IMR-90 (cell line): Measurements from ENCODE around the gene LCP1. TPM values are rescaled to one million over a fixed set of nuclear protein-coding genes. Genes with fewer than 3 reads are reported as not detected.
A peak's percentile ranks its signal among the peaks of the same experiment; 100 is the strongest.

Experiments
- ATAC-seq: fragments of 200-7000 bp; cut with Tn5 transposase; 2 replicates; pipeline ENCODE4 v1.9.1; 2020; ENCODE audit warnings: low read depth, mild to moderate bottlenecking, moderate library complexity
- BruUV-seq: library from RNA; stranded (reverse); fragments of 400-500 nt; replicated peaks from 2 replicates; lab custom pipeline; 2021; lab: Mats Ljungman, UMichigan
- CTCF ChIA-PET: fragments of 300-600 bp; formaldehyde crosslinking; extraction: SDS; loops from one replicate; lab custom pipeline; 2021; ENCODE audit warnings: antibody characterized with exemption; lab: Yijun Ruan, JAX
- POLR2A ChIA-PET: fragments of 300-600 bp; sonication (Branson Sonifier 250); formaldehyde crosslinking; loops from one replicate; lab custom pipeline; 2022; ENCODE audit warnings: antibody characterized with exemption; ENCODE audit not compliant: unreplicated experiment; lab: Charles Lee
- DNase-seq: peaks from one replicate; pipeline ENCODE4 v3.0.0; 2013
- H2AFZ ChIP-seq: replicated peaks from 2 replicates; pipeline ENCODE3; 2013; ENCODE audit warnings: low read length, mild to moderate bottlenecking; ENCODE audit not compliant: poor library complexity
- H2AK5ac ChIP-seq: 2 replicates; pipeline ENCODE4 v1.6.1; 2013; ENCODE audit warnings: low read depth, low read length, inconsistent platforms
- H2AK9ac ChIP-seq: replicated peaks from 2 replicates; pipeline ENCODE3; 2013; ENCODE audit warnings: mild to moderate bottlenecking, low read depth, low read length, moderate library complexity; ENCODE audit not compliant: poor library complexity
- H2BK120ac ChIP-seq: 2 replicates; pipeline ENCODE4 v1.6.1; 2013; ENCODE audit warnings: low read depth, low read length, inconsistent platforms
- H2BK15ac ChIP-seq: 3 replicates; pipeline ENCODE4 v1.6.1; 2013; ENCODE audit warnings: low read depth, low read length, inconsistent platforms
- H2BK20ac ChIP-seq: 2 replicates; pipeline ENCODE4 v1.6.1; 2013; ENCODE audit warnings: low read depth, mild to moderate bottlenecking, inconsistent platforms, low read length, moderate library complexity
- H2BK5ac ChIP-seq: 2 replicates; pipeline ENCODE4 v1.6.1; 2013; ENCODE audit warnings: mild to moderate bottlenecking, low read depth, low read length, inconsistent platforms; ENCODE audit not compliant: poor library complexity, severe bottlenecking
- H3K14ac ChIP-seq: replicated peaks from 2 replicates; pipeline ENCODE4 v1.6.1; 2013; ENCODE audit warnings: low read depth, low read length, inconsistent platforms
- H3K18ac ChIP-seq: 2 replicates; pipeline ENCODE4 v1.6.1; 2013; ENCODE audit warnings: low read depth, low read length, control low read depth
- H3K23ac ChIP-seq: 2 replicates; pipeline ENCODE4 v1.6.1; 2013; ENCODE audit warnings: low read depth, low read length, inconsistent platforms
- H3K27ac ChIP-seq: 2 replicates; pipeline ENCODE4 v1.5.1; 2013; ENCODE audit warnings: mild to moderate bottlenecking, control low read depth, low read length; ENCODE audit not compliant: insufficient read depth
- H3K27me3 ChIP-seq: 2 replicates; pipeline ENCODE4 v1.6.1; 2013; ENCODE audit warnings: low read length; ENCODE audit not compliant: control insufficient read depth, insufficient read depth
- H3K36me3 ChIP-seq: 2 replicates; pipeline ENCODE4 v1.6.1; 2013; ENCODE audit warnings: low read length, mixed read lengths; ENCODE audit not compliant: control insufficient read depth, insufficient read depth
- H3K4ac ChIP-seq: 2 replicates; pipeline ENCODE4 v1.6.1; 2013; ENCODE audit warnings: low read depth, low read length, inconsistent platforms
- H3K4me1 ChIP-seq: 2 replicates; pipeline ENCODE4 v1.6.1; 2013; ENCODE audit warnings: low read length, mixed read lengths; ENCODE audit not compliant: control insufficient read depth, insufficient read depth
- H3K4me2 ChIP-seq: 2 replicates; pipeline ENCODE4 v1.6.1; 2013; ENCODE audit warnings: low read depth, mild to moderate bottlenecking, control low read depth, low read length, moderate library complexity
- H3K4me3 ChIP-seq: 2 replicates; pipeline ENCODE4 v1.5.1; 2013; ENCODE audit warnings: low read depth, mild to moderate bottlenecking, control low read depth, low read length, moderate library complexity; ENCODE audit not compliant: insufficient read depth
- H3K56ac ChIP-seq: 2 replicates; pipeline ENCODE4 v1.6.1; 2013; ENCODE audit warnings: low read length, inconsistent platforms; ENCODE audit not compliant: insufficient read depth; ENCODE audit errors: extremely low read depth
- H3K79me1 ChIP-seq, 2 experiments: 2 replicates each; pipeline ENCODE4 v1.6.1; 2013; ENCODE audit warnings: low read length in 2 of 2, inconsistent platforms in 1 of 2, low read depth in 1 of 2
- H3K9ac ChIP-seq: 2 replicates; pipeline ENCODE4 v1.6.1; 2013; ENCODE audit warnings: low read depth, low read length, control low read depth
- H3K9me1 ChIP-seq: 2 replicates; pipeline ENCODE4 v1.6.1; 2013; ENCODE audit warnings: low read length, inconsistent platforms; ENCODE audit not compliant: insufficient read depth
- H3K9me3 ChIP-seq: 2 replicates; pipeline ENCODE4 v1.6.1; 2013; ENCODE audit warnings: low read length; ENCODE audit not compliant: control insufficient read depth, insufficient read depth
- H4K20me1 ChIP-seq: 2 replicates; pipeline ENCODE4 v1.6.1; 2013; ENCODE audit warnings: low read length, inconsistent platforms; ENCODE audit not compliant: insufficient read depth
- H4K5ac ChIP-seq: 2 replicates; pipeline ENCODE4 v1.6.1; 2013; ENCODE audit warnings: mild to moderate bottlenecking, low read depth, low read length, control low read depth
- H4K8ac ChIP-seq, 2 experiments: 2 replicates each; pipeline ENCODE4 v1.6.1; 2013; ENCODE audit warnings: low read depth in 2 of 2, low read length in 2 of 2, control low read depth in 1 of 2, inconsistent platforms in 1 of 2
- H4K91ac ChIP-seq: 2 replicates; pipeline ENCODE4 v1.6.1; 2013; ENCODE audit warnings: low read depth, low read length, inconsistent platforms; ENCODE audit not compliant: insufficient read depth
- BHLHE40 ChIP-seq: fragments of 150-350 bp; IDR thresholded peaks from 2 replicates; pipeline ENCODE4 v1.6.1; 2016; ENCODE audit warnings: mild to moderate bottlenecking, low read depth, low read length
- CEBPB ChIP-seq: IDR thresholded peaks from 2 replicates; pipeline ENCODE4 v1.6.1; 2012; ENCODE audit warnings: low read depth, low read length, improper control_type of control experiment
- FOS ChIP-seq: fragments of 150-350 bp; IDR thresholded peaks from 2 replicates; pipeline ENCODE4 v1.6.1; 2016; ENCODE audit warnings: low read depth, low read length
- MXI1 ChIP-seq: IDR thresholded peaks from 2 replicates; pipeline ENCODE4 v1.6.1; 2012; ENCODE audit warnings: low read depth, mild to moderate bottlenecking, low read length, moderate library complexity, borderline replicate concordance
- WGBS, 2 experiments: methylation state at CpG; one replicate each; pipeline versions ENCODE4 v1.1.5 to v1.1.7; 2013; ENCODE audit warnings: missing lambda C conversion rate in 2 of 2; ENCODE audit not compliant: insufficient read length in 1 of 2; ENCODE audit errors: extremely low coverage in 2 of 2; 5-methylcytosine and 5-hydroxymethylcytosine counted together
- dilution Hi-C: fragments of 300-500 bp; cut with HindIII; formaldehyde crosslinking; loops from one replicate; pipeline ENCODE4 v1.14.3; 2018; ENCODE audit warnings: low sequenced_read_pairs; ENCODE audit not compliant: unreplicated experiment
- in situ Hi-C: fragments of 300-500 bp; cut with MboI; formaldehyde crosslinking; loops from 3 replicates; pipeline ENCODE4 v1.14.3; 2019; ENCODE audit warnings: low sequenced_read_pairs, inconsistent platforms, mixed read lengths
- intact Hi-C: fragments of 100-400 bp; cut with micrococcal nuclease; formaldehyde crosslinking; loops from 2 replicates; pipeline ENCODE4 v1.10.0; 2022
- polyA plus RNA-seq, 3 experiments: library from polyadenylated mRNA; depleted of rRNA; stranded (reverse); fragments of >200 nt; gene quantifications; 2 replicates each; pipeline ENCODE4 v1.2.3, GENCODE V29; 2012; ENCODE audit warnings: low replicate concordance in 1 of 3
- total RNA-seq: library from RNA; depleted of rRNA; stranded (reverse); fragments of >200 nt; gene quantifications from 2 replicates; pipeline ENCODE4 v1.2.3, GENCODE V29; 2012
- TF ChIP-seq, protein P1 (sequence below): fragments of 150-350 bp; IDR thresholded peaks from 2 replicates; pipeline ENCODE4 v1.6.1; 2016; ENCODE audit warnings: low read depth, mild to moderate bottlenecking, low read length, moderate library complexity, borderline replicate concordance
- TF ChIP-seq, protein P2 (sequence below): conservative IDR thresholded peaks from 2 replicates; pipeline ENCODE4 v1.5.1; 2012; ENCODE audit warnings: mild to moderate bottlenecking, low read depth, low read length, improper control_type of control experiment

LCP1 gene
- total and polyA plus RNA-seq, 2 of the 4 experiments (the other 2 are of a cell fraction), result not detected

DNA sequence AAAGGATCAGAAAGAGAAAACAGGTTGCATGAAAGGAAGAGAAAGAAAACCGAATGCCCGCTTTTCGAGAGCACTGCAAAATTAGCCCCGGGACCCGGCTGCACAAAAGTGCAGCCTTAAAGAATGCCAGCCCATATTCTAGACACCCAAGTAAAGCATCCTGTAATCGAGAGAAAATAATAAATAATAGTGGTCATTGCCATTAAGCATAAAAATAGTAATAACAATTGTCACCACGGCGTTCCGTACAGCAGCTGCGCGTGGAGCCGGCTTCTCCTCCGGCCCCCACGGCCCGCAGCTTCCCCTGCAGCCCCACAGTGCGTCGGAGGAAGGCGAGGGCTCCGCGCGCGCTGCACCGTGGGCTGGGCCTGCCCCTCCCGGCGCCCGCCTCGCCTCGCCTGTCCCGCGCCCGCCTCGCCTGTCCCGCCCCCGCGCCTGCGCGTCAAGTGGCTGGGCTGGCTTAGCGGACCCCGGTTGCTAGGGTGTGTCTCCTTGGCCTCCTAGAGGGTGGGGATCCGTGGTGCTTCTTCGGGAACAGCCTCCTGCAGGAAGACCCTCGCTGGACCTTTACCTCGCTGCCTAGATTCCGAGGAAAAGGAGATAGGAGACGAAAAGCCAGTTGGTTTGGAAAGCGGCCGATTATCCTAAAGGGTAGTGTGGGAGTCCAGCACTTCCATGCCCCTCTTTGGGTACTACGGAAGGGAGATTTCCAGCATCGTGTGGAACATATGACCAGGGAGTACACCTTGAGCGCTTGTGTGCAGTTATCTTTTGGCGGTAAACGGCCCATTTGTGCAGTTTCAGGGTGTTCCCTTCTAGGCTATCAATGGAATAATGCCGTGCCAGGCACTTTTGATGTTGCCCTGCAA, 29.7 kb upstream of the LCP1 start, which contains the start of gene LRRC63:
Gene LRRC63, plus strand, starts transcription at position 446 of the 869 bp plus-strand sequence. CDS start 1,107 bp downstream, outside the sequence.
- peak; percentile 97 for ATAC-seq
- Histone ChIP-seq H3K9ac (no peak within 1 kb of the TSS), H2AK5ac (no peak within 1 kb of the TSS), H3K79me1 (no peaks in the 10 kb centered on the region), H3K14ac (no peak within 1 kb of the TSS), H3K36me3 (no peaks in the 10 kb centered on the region), H3K27ac (no peak within 1 kb of the TSS), H2AK9ac (no peak within 1 kb of the TSS), H3K4me1 (no peaks in the 10 kb centered on the region; the same call in 1 of the 2 replicates), H3K9me3 (no peaks in the 10 kb centered on the region), H3K9me1 (no peaks in the 10 kb centered on the region), H4K8ac (no peak within 1 kb of the TSS), H2AFZ (peak within 1 kb of the TSS; percentile 78), H3K27me3 (peaks cover 16% of the 10 kb centered on the region), H3K4ac (no peak within 1 kb of the TSS), H3K18ac (no peak within 1 kb of the TSS), H2BK5ac (no peak within 1 kb of the TSS), H3K23ac (no peak within 1 kb of the TSS), H3K56ac (no peak within 1 kb of the TSS; the same call in 1 of the 2 replicates), H2BK20ac (no peak within 1 kb of the TSS), H2BK120ac (no peak within 1 kb of the TSS), H3K4me3 (peak within 1 kb of the TSS; percentile 28), H3K4me2 (peak within 1 kb of the TSS; percentile 96), H2BK15ac (no peak within 1 kb of the TSS), H4K5ac (no peak within 1 kb of the TSS), H4K20me1 (no peaks in the 10 kb centered on the region), H4K91ac (no peak within 1 kb of the TSS)
- POLR2A ChIA-PET, result no interaction called here
- CTCF ChIA-PET, result no interaction called here
- dilution Hi-C loops, result no loop called here
- in situ Hi-C loops, result no loop called here
- DNase-seq, result no peak
- no TSS peak for BruUV-seq
- intact Hi-C loops, result no loop called here
- TF ChIP-seq MXI1 (no peak), CEBPB (no peak), FOS (no peak), BHLHE40 (no peak)
- TF ChIP-seq, protein P1, sequence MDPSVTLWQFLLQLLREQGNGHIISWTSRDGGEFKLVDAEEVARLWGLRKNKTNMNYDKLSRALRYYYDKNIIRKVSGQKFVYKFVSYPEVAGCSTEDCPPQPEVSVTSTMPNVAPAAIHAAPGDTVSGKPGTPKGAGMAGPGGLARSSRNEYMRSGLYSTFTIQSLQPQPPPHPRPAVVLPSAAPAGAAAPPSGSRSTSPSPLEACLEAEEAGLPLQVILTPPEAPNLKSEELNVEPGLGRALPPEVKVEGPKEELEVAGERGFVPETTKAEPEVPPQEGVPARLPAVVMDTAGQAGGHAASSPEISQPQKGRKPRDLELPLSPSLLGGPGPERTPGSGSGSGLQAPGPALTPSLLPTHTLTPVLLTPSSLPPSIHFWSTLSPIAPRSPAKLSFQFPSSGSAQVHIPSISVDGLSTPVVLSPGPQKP, result no peak
- TF ChIP-seq, protein P2, sequence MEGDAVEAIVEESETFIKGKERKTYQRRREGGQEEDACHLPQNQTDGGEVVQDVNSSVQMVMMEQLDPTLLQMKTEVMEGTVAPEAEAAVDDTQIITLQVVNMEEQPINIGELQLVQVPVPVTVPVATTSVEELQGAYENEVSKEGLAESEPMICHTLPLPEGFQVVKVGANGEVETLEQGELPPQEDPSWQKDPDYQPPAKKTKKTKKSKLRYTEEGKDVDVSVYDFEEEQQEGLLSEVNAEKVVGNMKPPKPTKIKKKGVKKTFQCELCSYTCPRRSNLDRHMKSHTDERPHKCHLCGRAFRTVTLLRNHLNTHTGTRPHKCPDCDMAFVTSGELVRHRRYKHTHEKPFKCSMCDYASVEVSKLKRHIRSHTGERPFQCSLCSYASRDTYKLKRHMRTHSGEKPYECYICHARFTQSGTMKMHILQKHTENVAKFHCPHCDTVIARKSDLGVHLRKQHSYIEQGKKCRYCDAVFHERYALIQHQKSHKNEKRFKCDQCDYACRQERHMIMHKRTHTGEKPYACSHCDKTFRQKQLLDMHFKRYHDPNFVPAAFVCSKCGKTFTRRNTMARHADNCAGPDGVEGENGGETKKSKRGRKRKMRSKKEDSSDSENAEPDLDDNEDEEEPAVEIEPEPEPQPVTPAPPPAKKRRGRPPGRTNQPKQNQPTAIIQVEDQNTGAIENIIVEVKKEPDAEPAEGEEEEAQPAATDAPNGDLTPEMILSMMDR, result no peak
- 4% methylated on average over 34 of the region's 53 CpGs; no CpG with 5 or more reads in 1 of the 2 experiments for WGBS, 2 experiments
